BJ (cell line): ENCODE measurements around the gene SPATA6. TPM values are rescaled to one million over a fixed set of nuclear protein-coding genes. Genes with fewer than 3 reads are reported as not detected.
A peak's percentile ranks its signal among the peaks of the same experiment; 100 is the strongest.

Source experiments
- CTCF ChIA-PET: fragments of 350-600 bp; formaldehyde crosslinking; extraction: SDS; loops from one replicate; lab custom pipeline; 2021; ENCODE audit warnings: antibody characterized with exemption, inconsistent platforms; lab: Yijun Ruan, JAX
- POLR2A ChIA-PET: fragments of 300-600 bp; sonication (Branson Sonifier 250); formaldehyde crosslinking; extraction: SDS; loops from one replicate; lab custom pipeline; 2021; ENCODE audit warnings: antibody characterized with exemption; lab: Charles Lee
- DNase-seq: peaks from one replicate; pipeline ENCODE4 v3.0.0-alpha.2; 2011; ENCODE audit warnings: low read depth
- H3K27me3 ChIP-seq: 2 replicates; pipeline ENCODE4 v1.6.0; 2011; ENCODE audit warnings: low read length; ENCODE audit not compliant: control insufficient read depth, insufficient read depth
- H3K36me3 ChIP-seq: 2 replicates; pipeline ENCODE4 v1.5.1; 2011; ENCODE audit warnings: low read length; ENCODE audit not compliant: control insufficient read depth, insufficient read depth
- H3K4me3 ChIP-seq: 2 replicates; pipeline ENCODE4 v1.5.1; 2011; ENCODE audit warnings: low read depth, mild to moderate bottlenecking, control low read depth, low read length
- polyA plus RNA-seq: library from polyadenylated mRNA; depleted of rRNA; stranded (reverse); fragments of >200 nt; gene quantifications from 2 replicates; pipeline ENCODE4 v1.2.3, GENCODE V29; 2011
- TF ChIP-seq, protein P1 (sequence below): IDR thresholded peaks from 2 replicates; pipeline ENCODE4 v1.5.1; 2011; ENCODE audit warnings: low read depth, mild to moderate bottlenecking, control low read depth, inconsistent platforms, low read length, moderate library complexity; ENCODE audit not compliant: insufficient read depth

SPATA6 gene
- polyA plus RNA-seq, 1 experiment = 1.6 TPM

DNA sequence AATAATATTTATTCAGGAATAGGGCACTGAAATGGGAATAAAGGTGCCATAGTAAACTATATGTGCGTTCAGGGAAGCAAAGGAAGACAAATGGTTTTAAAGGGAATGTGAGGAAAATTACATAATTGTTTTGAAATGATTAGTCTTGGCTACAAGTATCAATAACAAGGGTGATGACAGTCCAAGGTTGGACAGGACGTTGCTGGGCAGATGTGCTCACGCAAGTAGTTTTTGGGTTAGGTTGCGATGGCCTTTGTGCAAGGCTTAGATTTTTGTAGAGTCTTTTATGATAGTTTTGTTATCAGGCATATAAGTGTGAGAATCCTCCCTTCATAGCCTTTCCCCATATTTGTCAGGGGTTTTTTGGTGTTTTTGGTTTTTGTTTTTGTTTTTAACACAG, 57.0 kb downstream of the SPATA6 start:
- CTCF ChIA-PET = no interaction called here
- Histone ChIP-seq H3K4me3 (no peak overlapping the region), H3K36me3 (no peaks in the 10 kb centered on the region), H3K27me3 (no peaks in the 10 kb centered on the region)
- TF ChIP-seq, protein P1, sequence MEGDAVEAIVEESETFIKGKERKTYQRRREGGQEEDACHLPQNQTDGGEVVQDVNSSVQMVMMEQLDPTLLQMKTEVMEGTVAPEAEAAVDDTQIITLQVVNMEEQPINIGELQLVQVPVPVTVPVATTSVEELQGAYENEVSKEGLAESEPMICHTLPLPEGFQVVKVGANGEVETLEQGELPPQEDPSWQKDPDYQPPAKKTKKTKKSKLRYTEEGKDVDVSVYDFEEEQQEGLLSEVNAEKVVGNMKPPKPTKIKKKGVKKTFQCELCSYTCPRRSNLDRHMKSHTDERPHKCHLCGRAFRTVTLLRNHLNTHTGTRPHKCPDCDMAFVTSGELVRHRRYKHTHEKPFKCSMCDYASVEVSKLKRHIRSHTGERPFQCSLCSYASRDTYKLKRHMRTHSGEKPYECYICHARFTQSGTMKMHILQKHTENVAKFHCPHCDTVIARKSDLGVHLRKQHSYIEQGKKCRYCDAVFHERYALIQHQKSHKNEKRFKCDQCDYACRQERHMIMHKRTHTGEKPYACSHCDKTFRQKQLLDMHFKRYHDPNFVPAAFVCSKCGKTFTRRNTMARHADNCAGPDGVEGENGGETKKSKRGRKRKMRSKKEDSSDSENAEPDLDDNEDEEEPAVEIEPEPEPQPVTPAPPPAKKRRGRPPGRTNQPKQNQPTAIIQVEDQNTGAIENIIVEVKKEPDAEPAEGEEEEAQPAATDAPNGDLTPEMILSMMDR = no peak
- DNase-seq = no peak
- POLR2A ChIA-PET = no interaction called here

DNA sequence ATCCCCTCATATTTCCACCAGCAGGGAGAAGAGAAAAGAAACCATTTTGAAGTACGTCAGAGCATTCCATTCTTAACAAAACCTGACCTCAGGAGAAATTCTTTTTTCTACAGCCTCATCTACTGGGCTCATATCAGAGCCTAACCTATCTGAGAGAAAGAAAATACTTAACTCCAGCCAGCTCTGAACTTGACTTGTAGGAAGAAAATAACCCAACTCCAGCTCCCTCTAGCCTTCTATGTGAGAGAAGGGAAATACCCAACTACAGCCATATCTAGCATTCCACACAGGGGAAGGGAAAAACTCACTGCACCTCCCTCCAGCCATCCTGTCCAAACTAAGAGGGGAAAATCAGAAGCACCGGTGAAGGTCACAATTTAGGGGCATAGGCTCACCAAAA, 57.7 kb downstream of the SPATA6 start:
- DNase-seq = no peak
- POLR2A ChIA-PET = no interaction called here
- CTCF ChIA-PET = no interaction called here

DNA sequence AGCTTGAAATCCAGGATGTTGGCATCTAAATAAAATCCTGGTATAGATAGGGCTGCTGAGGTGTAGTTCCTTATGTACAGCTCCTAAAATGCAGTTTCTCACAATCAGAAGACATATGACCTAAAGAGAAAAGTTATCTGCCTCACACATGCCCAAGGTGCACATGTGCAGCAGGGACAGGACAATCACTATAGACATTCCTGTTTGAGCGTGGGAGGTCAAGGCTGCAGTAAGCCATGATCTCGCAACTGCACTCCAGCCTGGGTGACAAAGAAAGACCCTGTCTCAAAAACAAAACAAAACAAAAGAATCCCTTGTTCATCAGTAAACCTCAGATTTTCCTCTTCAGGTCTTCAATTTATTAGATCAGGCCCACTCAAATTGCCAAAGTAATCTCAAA, 66.1 kb downstream of the SPATA6 start:
- DNase-seq = no peak
- Histone ChIP-seq H3K36me3 (no peaks in the 10 kb centered on the region), H3K27me3 (no peaks in the 10 kb centered on the region), H3K4me3 (no peak overlapping the region)
- TF ChIP-seq, protein P1 = no peak
- CTCF ChIA-PET = no interaction called here
- POLR2A ChIA-PET = interaction anchor here (0.7 kb wide), 1 partner anchor 446 kb away, joined by 4 read pairs; no protein-coding TSS in a partner anchor

More for the DNA sequence above, 57.7 kb downstream of the SPATA6 start:
- TF ChIP-seq, protein P1 = no peak
- Histone ChIP-seq H3K36me3 (no peaks in the 10 kb centered on the region), H3K4me3 (no peak overlapping the region), H3K27me3 (no peaks in the 10 kb centered on the region)

DNA sequence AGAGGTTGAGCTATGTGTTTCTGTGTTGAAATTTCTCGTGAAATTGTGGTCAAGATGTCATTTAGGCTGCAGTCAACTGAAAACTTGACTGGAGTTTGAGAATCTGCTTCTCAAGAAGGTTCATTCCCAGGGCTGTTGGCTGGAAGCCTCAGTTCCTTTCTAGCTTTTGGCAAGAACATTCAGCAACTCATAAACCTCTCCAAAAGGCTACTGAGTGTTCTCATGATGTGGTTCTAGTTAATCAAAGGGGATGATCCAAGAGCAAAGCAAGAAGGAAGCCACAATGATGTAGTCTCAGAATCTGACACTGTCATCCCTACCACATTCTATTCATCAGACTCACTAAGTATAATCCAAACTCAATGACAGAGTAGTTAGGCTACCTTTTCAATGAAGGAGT, 66.6 kb downstream of the SPATA6 start:
- Histone ChIP-seq H3K4me3 (no peak overlapping the region), H3K27me3 (no peaks in the 10 kb centered on the region), H3K36me3 (no peaks in the 10 kb centered on the region)
- TF ChIP-seq, protein P1 = no peak
- POLR2A ChIA-PET = interaction anchor here (0.7 kb wide), 1 partner anchor 447 kb away, joined by 4 read pairs; no protein-coding TSS in a partner anchor
- CTCF ChIA-PET = no interaction called here
- DNase-seq = peak; percentile 6

DNA sequence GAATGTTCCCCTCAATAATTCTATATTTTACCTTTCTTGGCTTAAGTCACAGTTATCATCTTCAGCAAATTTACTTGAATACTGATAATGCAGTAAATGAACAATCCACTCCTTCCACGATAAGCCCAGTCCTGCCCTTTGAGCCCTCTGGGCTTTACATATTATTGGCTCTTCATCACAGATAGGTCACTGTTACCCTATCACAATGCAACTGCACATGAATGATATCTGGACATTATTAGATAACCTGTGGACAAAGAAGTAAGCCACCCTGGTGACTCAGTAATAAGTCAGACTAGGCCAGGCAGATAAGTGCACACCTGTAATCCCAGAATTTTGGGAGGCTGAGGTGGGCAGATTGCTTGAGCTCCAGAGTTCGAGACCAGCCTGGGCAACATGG, 69.4 kb downstream of the SPATA6 start:
- no peaks in the 10 kb centered on the region for H3K27me3 ChIP-seq
- ChIA-PET CTCF (no interaction called here), POLR2A (no interaction called here)
- H3K4me3 ChIP-seq = no peak overlapping the region
- no peak for DNase-seq
- H3K36me3 ChIP-seq = no peaks in the 10 kb centered on the region
- TF ChIP-seq, protein P1 = no peak
